Measurements from ENCODE around the gene CCDC3.

The CCDC3 gene

DNA sequence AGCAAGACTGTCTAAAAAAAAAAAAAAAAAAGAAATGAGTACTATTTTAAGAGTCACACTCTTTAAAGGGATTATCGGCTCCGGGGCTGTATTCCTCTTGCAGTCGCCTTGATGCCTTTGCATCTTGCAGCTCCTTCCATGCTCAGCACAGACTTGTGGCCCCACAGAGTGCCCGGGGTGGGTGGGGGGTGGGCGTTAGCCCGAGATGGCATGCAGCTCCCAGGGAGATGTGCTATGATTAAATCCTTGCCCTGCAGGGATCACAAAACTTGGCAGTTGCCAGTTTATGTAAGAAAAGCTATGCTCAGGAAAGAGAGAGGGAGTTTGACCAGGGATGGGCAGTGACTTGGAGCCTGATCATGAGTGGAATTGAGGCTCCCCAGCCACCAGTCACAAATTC lies 81.9 kb downstream of the CCDC3 start:
- no peak for DNase-seq

DNA sequence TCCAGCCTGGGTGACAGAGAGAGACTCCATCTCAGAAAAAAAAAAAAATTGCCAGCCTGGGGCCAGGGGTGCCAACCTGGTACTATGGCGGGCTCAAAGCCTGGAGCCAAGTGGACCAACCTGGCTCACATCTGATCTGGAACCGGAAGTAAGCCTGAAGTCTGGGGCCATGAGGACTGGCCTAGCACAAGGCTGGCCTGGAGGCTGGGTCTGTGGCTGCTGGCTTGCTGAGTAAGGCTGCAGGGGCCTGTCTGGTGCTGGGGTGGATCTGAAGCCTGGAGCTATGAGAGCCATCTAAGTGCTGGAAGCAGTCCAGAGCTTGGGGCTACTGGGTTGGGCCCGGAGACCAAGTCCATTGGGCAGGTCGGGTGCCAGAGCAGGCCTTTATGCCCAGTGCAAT lies 84.9 kb downstream of the CCDC3 start:
- no peak for DNase-seq

DNA sequence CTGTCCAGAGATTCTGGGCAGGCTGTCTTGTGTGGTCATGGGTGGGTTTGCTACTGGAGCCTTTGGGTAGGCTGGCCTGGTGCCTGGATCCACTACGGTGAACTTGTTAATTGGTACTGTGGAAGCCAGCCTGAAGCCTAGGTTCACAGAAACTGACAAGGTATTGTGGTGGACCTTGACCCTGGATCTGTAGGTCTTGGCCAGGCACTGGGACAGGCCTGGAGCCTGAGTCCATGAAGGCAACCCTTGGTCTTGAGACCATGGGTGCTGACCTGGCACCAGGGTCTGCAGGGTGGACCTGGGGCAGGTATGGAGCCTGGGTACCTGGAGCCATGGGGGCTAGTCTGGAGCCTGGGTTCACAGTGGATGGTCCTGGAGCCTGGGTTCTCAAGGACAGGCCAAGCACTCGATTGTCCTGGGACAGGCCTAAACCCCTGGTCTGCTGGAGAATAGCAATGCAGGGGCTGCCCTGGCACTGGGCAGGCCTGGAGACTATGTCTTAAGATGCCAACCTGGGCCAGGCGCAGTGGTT lies 85.8 kb downstream of the CCDC3 start:
- DNase-seq = no peak

DNA sequence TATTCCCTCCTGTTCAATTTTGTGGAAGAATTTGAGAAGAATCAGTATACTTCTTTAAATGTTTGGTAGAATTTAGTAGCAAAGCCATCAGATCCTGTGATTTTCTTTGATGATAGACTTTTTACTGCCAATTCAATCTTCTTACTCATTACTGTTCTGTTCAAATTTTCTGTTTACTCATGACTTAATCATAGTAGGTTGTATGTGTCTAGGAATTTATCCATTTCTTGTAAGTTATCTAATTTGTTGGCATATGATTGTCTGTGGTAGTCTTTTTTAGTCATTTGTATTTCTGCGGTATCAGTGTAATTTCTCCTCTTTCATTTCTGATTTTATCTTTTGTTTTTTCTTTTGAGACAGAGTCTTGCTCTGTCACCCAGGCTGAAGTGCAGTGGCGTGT lies 87.4 kb downstream of the CCDC3 start:
- DNase-seq = no peak

DNA sequence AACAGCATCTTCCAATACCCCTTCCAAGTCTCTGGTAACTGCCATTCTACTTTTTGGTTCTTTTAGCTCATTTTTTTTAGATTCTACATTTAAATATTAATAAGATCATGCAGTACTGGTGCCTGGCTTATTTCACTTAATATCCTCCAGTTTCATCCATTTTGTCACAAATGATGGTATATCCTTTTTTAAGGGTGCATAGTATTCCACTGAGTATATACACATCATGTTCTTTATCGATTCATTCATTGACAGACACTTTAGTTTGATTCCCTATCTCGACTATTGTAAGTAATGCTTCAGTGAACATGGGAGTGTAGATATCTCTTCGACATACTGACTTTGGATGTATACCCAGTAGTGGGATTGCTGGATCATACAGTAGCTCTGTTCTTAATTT lies 89.7 kb downstream of the CCDC3 start:
- DNase-seq = no peak

DNA sequence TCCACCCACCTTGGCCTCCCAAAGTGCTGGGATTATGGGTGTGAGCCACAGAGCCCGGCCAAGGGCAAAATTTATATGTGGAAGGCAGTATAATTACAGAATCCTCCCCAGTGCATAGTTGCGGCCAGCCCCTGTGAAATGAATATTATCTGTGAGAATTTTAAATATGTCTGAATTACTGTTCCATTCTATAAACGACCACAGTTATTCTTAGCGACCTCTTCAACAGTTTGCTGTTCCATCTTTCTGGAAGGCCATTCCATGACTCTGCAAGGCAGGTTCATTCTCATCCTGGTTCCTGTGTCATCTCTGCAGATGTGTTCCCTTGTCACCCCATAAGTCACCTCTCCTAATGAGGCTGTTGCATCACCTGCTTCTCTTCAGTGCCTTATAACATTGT lies 90.7 kb downstream of the CCDC3 start:
- DNase-seq = no peak

DNA sequence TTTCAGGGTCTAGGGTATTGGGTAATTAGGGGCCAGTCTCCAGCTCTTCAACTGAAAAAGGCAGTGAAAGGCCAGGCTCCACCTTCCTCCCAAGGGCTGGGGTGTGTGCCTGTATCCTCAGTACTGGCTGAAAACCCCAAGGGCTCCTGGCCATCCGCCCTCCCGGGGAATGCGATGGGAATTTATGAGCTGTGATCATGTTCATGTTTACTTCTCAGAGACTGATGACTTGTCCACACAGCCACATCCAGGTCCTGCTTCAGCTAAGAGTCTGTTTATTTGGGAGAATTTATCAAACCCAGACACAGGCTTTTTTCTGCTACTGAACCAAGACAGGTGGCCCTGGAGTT lies 91.7 kb downstream of the CCDC3 start:
- DNase-seq = no peak

DNA sequence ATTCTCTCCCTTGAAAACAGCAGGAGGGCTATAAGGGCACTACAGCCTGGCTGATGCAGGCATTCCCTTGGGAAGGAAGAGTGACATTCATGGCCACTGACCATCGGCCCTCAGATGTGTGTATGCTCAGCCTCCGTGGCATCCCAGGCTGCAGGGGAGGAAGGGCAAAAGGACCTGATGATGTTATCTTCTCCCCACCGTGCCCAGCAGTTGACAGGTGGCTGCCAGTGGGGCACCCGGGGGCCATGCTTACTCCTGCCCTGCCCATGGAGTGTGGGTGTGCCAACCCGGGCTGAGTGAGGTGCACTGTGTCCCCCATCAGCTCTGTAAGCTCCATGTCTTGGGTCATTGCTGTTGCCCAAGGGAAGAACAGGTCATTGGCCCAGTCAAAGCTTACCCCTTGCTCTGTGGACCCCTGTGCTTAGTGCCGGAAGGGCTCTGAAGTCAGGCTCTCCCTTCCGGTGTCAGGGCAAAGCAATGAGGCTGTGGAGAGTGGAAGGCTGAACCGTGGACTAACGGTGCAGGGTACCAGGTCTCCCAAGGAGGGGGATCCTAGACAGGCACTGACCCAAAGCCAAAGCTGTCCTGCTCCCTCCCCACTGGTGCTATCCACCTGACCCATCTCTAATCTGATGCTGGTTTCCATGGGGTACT lies 92.2 kb downstream of the CCDC3 start:
- DNase-seq = no peak

DNA sequence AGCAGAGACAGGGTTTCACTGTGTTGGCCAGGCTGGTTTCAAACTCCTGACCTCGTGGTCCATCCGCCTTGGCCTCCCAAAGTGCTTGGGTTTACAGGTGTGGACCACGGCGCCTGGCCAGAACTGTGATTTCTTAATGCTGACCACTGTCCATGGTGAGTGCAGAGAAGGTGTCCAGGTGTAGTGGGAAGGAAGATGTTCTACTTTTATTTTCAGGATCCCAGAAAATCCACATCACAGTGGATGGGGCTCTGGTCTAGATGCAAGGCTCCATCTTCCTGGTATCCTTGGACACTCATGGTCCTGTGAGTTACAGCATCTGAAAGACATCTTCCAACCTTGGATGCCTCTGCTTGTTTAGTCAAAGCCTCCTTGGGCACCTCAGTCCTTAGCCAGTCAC lies 92.7 kb downstream of the CCDC3 start:
- DNase-seq = no peak

DNA sequence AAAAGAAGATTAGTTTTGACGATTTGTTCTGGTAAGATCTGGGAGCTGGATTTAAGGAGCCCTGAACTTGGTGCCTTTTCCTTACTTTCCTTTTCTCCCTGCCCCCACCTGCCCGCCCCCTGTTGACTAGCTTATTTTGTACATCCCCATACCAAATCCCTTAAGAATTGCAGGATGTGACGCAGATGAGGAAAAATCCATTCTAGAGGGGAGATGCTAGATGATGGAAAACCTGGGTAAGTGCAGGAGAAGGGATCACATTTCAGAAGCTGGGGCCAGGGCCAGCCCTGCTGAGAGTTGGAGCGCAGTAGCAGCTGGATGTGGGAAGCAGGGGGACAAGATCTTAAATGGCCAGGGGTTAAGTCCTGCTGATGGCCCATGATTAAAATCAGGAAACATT lies 93.9 kb downstream of the CCDC3 start:
- DNase-seq = no peak

DNA sequence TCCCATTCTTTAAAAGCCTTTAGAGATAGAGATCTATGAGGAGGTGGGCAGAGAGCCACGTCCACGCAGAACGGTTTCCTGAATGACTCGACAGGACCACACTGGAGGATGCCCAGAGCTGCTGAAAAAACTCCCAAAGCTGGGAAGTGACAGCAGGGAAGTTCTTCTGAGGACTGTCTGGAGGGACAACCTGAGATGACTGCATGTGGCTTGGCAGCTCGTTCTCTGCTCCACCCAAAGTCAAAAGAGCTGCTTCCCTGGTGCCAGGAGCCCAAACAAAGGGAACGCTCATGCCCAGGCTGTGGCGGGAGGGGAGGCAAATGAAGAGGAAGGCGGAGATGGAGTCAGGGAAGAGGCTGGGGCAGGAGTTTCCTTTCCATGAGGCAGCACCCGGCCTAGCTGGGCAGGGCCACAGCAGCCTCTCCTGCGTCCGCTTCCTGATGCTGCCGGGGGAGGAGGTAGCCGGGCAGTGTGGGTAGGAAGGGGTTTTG lies 95.4 kb downstream of the CCDC3 start:
- no peak for DNase-seq

DNA sequence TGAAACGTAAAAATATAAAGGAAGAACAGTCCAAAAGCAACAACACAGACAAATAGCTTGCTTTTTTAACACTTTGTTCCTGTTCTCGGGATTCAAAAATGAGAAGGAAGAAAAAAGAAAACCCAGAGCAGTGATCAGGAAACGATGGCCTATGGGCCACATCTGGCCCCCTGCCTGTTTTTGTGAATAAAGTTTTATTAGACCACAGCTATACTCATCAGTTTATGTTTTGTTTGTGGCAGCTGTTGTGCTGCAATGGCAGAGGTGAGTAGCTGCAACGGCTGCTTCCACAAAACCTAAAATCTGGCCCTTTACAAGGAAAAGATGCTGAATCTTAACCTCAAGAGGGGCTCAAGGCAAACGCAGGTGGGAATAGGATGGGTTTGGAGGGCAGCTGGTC lies 96.4 kb downstream of the CCDC3 start:
- DNase-seq = no peak

DNA sequence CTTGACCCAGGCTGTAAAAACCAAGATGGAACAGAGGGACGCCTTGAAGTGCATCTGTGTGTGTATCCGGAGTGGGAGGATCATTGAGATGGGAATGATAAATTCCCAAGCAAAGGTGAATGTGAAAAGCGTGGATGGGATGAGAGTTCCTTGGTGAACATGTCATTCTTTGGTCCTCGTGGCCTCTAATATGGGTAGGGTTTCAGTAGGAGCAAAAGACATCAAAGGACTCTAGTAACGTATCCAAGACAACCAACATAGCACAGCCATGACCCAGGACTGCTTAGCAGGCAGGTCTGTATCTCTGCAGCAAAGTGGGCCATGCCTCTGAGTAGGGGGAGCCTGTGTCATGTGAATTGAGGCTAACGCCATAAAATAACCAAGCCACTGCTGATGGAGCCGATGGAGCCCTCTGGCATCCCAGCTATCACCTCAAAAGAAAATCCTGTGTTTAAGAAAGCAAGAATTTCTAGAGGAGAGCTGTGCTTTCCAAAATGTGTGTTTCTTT lies 98.6 kb downstream of the CCDC3 start:
- no peak for DNase-seq

DNA sequence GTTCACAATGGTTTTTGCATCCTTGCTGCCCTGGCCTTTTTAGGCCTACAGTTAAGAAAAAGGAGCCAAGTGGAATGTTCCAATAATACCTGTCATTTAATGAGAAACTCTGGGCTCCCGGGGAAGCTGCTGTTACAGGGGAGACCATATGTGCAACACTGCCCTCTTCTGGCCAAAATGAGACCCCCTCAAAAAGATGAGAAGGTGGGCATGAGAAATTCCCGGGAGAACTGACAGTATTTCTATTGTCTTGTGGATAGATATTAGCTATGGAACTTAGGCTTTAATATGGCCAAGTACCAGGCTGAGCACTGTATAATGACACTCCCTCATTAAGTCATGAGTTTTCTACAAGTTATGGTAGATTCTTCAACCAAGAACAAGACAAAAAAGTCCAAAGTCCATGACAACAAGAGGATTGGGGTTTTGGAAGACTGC lies 99.4 kb downstream of the CCDC3 start:
- DNase-seq = peak; percentile 39

DNA sequence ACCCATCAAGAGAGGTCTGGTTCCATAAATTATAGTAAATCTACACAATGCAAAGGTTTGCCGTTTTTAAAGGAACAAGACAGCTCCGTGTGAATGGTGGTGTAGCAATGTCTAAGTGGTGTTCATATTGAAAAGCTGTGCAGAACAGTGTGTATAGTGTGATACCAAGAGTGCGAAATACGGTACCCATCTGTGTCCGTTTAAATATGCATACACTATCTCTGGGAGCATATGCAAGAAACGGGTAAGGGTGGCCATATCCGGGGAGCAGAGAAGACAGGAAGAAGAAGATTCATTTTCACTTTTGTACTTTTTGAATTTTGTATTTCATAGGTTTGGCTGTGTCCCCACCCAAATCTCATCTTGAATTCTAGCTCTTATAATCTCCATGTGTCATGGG lies 102.0 kb downstream of the CCDC3 start:
- DNase-seq = no peak

DNA sequence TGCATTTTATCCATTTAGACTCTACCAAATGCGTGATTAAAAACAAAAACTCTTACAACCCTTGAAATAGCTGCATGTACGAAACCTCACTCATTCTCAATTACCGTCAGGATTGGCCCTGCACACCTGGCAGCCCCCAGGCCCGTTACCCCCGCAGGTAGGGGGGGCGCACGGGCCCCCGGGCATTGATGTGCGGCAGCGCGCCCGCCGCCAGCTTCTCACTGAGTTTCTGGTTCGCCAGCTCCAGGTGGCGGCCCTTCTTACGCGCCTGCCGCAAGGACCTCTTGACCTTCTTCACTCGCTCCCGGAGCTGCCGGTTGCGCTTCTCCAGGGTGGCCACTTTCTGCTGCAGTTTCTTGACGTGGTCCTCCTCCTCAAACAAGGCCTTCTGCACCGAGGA lies 103.2 kb downstream of the CCDC3 start:
- no peak for DNase-seq

DNA sequence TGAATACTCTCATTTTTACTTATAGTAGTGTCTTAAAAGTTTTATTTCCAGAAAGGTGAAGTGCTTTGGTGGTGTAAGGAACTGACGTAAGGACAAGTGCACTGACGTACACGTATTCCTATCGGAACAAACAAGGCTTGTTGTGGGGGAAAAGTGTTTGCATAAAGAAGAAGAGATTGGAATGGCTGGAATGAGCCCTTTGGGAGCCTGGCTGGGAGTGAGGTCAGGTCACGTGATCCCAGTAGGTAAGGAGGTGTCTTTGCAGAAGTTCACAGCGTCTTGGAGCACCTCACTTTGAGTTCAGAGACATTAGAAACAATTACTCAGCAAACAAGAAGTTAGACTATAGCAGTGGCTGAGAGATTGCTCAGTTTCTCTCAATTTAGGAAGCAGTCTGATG lies 104.2 kb downstream of the CCDC3 start:
- no peak for DNase-seq

DNA sequence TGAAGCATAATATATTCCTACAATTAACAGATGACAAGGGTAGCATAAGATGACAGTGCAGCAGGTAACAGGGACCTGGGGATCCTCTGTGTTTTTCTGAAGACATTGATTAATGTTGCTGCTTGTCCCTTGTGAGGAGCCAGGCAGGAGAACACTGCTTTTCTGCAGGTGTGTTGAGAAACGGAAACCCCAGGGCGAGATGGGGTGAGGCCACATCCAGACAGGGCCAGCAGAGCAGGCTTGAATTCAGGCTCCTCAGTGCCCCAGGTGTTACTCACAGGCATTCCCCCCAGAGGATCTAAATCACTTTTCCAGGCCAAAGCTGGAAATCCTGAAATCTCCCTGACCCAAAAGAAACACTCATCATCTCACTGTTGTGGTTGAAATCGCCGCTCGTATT lies 105.3 kb downstream of the CCDC3 start:
- no peak for DNase-seq

DNA sequence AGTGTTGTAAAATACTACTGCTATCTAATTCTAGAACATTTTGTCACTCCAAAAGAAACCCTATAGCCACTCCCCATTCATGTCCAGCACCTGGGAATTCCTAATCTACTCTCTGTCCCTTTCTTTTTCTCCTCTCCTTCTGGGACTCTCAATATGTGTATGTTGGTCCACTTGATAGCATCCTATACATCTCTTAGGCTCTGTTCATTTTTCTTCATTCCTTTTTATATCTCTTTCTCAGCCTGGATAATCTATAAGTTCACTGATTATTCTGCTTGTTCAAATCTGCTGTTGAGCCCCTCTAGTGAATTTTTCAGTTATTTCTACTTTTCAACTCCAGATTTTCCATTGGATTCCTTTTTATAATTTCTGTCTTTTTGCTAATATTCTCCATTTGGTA lies 108.6 kb downstream of the CCDC3 start:
- DNase-seq = no peak

DNA sequence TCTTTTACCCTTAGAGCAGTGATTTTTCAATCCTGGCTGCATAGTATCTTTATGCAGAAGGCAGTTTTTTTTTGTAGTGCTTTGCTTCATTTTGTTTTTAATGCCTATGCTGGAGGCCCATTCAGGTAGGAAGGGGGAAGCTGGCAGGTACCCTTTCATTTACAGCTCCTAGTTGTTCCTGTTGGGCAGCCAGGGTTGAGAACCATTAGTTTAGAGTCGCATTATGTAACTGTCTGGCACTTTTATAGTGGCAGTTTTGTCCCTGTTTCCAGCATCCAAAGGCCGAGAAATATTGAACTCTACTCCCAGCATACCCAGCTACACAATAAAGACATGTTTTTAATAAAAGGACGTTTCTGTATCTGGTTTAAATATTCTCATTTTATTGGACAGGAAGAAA lies 110.6 kb downstream of the CCDC3 start:
- DNase-seq = no peak

DNA sequence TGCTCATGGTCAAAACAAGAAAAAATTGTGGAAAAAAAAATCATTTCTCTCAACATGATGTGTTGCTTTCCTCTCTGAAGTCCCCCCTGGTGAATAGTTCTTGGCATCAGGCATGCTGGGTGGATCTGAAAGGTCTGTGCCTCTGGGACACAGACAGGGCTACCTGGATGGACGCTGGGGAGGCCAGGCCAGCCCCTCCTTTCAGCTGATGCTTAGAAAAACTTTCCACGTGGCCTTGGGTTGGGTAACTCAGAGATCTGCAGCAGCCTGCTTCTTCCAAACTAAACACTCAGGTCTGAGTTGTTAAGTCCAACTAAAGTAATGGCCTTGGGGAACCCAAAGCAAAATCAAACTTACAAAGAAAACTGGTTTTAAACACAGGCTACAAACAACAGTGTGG lies 113.0 kb downstream of the CCDC3 start:
- DNase-seq = no peak

DNA sequence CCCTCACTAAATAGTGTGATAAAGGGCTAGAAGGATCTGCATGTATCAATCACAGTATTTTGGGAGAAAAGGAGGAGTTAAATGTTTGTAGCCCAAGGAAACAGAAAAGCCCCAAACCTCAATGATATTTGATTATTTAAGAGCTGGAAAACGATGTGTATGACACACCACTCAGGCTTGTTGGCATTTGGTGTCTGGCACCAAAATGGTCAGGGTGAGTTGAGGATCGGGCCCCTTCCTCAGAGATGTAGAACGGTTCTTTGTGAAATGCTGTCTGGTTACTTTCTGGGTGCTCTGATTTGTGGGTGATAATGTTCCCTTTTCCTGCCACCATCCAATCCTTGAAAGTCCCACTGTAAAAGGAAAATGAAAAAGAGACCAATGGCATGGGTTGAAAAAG lies 113.7 kb downstream of the CCDC3 start:
- no peak for DNase-seq

DNA sequence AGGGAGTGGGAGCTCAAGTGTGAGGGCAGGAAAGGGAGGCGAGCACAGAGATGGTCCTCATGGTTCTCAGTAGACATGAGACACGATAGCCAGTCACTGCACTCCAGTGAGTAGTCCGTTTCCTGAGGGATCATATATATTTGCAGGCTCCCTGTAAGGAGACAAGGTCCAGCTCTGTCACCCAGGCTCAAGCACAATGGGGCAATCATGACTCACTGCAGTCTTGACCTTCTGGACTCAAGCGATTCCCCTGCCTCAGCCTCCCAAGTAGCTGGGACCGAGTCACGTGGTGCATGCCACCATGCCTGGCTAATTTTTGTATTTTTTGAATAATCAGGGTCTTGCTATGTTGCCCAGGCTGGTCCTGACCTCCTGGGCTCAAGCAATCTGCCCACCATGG lies 116.7 kb downstream of the CCDC3 start:
- no peak for DNase-seq

DNA sequence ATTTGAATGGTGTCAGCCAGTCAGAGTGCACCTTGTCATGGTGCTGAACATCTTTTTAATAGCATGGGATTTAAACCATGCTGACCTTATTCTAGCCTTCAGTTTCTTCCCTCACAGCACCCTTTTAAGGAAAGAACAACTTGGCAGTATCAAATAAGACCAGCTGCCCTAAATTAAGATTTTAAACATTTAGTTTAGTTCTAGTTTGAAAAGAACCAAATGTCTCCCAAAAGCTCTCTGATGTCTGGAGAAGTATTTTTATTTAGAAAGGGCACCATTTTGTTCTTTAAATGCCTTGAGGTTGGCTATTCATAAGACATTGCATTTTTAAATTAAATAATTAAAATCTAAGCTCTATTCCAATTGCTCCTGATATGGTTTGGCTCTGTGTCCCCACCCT lies 121.1 kb downstream of the CCDC3 start:
- no peak for DNase-seq

DNA sequence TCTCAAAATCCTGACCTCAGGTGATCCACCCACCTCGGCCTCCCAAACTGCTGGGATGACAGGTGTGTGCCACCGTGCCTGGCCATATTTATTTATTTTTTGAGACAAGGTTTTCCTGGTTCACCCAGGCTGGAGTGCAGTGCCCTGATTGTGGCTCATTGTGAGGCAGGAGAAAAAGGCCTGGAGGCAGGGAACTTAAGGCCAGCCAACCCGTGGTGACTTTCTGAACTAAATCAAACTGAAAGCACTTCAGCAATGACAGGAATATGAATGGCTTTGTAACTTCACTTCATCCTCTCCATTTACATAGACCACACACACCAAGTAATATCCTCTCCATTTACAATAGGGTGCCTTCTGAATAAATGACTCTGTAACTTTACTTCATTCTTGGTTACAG lies 124.4 kb downstream of the CCDC3 start:
- DNase-seq = no peak

Measured in suppressor macrophage treated with lipopolysaccharide for 4 hours (primary cell).